KOPT-K1 (cell line): ENCODE measurements around the gene ZC3H4.
"Not testable (repeated sequence)": the region's sequence is repeated elsewhere in the genome, so short reads cannot be mapped to it uniquely, and the experiment has no call there.

Experiments used
- H3K27ac ChIP-seq: fragments of 200-600 bp; sonication (generic); 2 replicates; pipeline ENCODE4 v1.5.1; 2016; ENCODE audit warnings: antibody characterized with exemption, mild to moderate bottlenecking, low read depth, low read length; ENCODE audit not compliant: poor library complexity, severe bottlenecking
- H3K36me3 ChIP-seq: fragments of 200-600 bp; sonication (generic); 2 replicates; pipeline ENCODE4 v1.5.1; 2017; ENCODE audit warnings: antibody characterized with exemption, mild to moderate bottlenecking, low read length, moderate library complexity; ENCODE audit not compliant: insufficient read depth
- H3K9me3 ChIP-seq: fragments of 200-600 bp; sonication (generic); 2 replicates; pipeline ENCODE4 v1.5.1; 2017; ENCODE audit warnings: antibody characterized with exemption, low read length, mild to moderate bottlenecking; ENCODE audit not compliant: insufficient read depth, poor library complexity, severe bottlenecking

Gene ZC3H4

DNA sequence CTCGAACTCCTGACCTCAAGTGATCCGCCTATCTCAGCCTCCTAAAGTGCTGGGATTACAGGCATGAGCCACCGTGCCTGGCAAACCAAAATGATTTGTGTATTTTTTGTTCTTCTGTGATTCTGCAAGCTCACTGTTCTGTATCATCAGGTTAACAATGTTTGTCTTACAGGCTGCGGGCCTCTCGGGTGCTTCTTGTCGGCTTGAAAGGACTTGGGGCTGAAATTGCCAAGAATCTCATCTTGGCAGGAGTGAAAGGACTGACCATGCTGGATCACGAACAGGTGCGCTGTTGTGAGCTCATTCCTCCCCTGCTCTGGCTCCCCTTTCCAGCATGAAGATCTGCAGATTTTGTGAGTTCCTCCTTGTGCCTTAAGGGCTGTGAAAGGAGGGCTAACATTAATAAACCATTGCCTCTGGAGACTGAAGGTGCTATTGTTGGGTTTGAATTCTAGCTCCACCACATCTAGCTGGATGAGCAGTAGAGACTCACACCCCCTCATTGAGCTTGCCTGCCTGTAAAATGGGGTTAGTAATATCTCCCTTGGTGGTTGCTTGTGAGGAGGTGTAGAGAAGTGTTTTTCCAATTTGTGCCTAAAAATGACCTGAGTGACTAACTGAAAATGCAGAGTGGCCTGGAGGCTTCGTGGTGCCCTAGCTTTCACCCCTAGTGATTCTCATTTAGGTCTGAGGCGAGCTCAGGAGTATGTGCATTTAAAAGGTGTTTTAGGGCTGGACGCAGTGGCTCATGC is 29.9 kb upstream of the ZC3H4 start:
- Histone ChIP-seq H3K9me3 (no peaks in the 10 kb centered on the region), H3K36me3 (peaks cover 92% of the 10 kb centered on the region), H3K27ac (no peak overlapping the region)

DNA sequence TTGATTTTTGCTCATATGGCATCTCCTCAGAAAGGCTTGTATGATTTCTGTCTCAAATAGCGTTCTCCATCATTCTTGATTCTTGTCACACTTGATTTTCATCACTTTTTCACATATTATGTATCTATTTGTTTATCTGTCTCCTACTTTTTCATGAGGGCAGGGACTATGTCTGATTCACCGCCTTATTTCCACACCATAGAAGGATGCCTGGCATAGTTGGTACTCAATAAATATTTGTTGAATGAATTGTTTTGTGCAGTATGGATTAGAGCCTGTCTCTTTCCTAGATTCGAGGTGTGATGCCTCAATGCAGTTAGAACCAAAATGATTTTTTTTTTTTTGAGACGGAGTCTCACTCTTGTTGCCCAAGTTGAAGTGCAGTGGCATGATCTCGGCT is 29.2 kb upstream of the ZC3H4 start:
- Histone ChIP-seq H3K27ac (no peak overlapping the region), H3K36me3 (peaks cover 90% of the 10 kb centered on the region), H3K9me3 (no peaks in the 10 kb centered on the region)

DNA sequence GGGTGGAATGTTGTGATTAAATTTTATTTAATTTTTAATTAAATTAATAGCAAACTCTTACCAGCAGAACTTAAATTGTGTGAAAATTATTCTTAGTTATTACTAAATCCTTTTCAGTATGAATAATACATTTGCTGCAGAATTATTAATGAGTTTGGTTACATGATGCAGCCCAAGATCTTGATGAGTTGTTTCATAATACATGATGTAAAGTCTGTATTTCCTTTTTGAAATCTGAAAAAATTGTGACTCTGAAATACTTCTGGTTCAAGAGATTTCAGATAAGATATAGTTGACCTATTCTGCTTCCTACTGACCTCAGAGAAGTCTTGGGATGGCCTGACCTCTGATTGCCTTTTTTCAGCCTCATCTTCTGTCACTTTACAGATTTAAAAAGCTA is 28.1 kb upstream of the ZC3H4 start:
- H3K27ac ChIP-seq: no peak overlapping the region
- no peaks in the 10 kb centered on the region for H3K9me3 ChIP-seq
- H3K36me3 ChIP-seq: peaks cover 88% of the 10 kb centered on the region

DNA sequence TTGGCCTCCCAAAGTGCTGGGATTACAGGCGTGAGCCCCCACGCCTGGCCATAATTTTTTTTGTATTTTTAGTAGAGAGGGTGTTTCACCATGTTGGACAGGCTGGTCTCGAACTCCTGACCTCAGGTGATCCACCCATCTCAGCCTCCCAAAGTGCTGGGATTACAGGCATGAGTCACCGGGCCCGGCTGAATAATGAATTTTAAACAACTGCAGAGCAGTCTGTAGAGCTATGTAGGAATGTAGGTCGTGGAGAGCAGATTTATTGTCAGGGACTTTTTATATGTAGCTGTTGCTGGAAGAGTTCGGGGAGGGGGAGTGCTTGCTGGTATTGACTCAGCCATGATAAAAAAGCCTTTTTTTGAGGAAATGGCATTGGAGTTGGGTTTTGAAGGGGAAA is 27.7 kb upstream of the ZC3H4 start:
- H3K36me3 ChIP-seq: peaks cover 88% of the 10 kb centered on the region
- H3K27ac ChIP-seq: not testable (repeated sequence)

DNA sequence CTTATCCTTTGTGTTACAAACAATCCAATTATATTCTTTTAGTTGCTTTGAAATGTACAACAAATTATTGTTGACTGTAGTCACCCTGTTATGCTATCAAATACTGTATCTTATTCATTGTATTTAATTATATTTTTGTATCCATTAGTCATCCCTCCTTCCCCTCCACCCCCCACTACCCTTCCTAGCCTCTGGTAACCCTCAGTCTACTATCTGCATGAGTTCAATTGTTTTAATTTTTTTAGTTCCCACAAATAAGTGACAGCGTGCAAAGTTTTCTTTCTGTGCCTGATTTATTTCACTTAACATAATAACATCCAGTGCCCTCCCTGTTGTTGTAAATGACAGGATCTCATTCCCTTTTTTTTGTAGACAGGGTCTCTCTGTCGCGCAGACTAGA is 21.6 kb upstream of the ZC3H4 start:
- Histone ChIP-seq H3K27ac (no peak overlapping the region), H3K9me3 (no peaks in the 10 kb centered on the region), H3K36me3 (peaks cover 70% of the 10 kb centered on the region)

More for the DNA sequence above, 27.7 kb upstream of the ZC3H4 start:
- H3K9me3 ChIP-seq: not testable (repeated sequence)

DNA sequence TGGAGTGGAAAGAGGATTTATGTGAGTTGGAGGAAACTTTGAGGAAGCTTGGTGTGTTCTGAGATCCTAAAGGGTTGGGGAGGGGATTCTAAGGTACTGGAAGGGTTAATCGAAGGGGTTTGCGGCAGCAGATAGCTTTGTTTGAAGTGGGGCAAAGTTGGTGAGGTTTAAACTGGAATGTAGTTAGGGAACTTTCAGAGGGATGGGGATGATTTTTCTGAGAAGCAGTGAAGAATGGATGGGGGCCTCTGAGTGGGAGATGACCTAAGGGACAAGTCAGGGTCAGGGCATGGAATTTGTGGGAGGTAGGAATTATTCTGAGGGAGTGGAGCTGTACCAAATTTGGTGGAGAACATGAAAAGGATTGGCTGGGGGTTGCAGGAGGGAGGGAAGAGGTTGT is 21.0 kb upstream of the ZC3H4 start:
- H3K27ac ChIP-seq: no peak overlapping the region
- H3K36me3 ChIP-seq: peaks cover 70% of the 10 kb centered on the region
- no peaks in the 10 kb centered on the region for H3K9me3 ChIP-seq

DNA sequence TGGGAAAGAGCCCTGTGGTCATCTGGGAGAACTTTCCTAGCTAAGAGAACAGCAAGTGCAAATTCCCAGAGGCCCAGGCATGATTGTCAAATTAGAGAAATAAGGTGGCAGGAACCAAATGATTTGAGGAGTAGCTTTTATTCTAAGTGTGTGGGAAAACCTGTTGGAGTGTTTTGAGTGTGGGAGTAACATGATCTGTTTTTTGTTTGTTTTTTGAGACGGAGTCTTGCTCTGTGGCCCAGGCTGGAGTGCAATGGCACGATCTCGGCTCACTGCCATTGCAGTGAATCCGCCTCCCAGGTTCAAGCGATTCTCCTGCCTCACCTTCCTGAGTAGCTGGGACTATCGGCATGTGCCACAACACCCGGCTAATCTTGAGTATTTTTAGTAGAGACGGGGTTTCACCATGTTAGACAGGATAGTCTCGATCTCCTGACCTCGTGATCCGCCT is 19.5 kb upstream of the ZC3H4 start:
- H3K36me3 ChIP-seq: peaks cover 56% of the 10 kb centered on the region
- H3K9me3 ChIP-seq: no peaks in the 10 kb centered on the region
- peak overlapping the region; percentile 19 for H3K27ac ChIP-seq

DNA sequence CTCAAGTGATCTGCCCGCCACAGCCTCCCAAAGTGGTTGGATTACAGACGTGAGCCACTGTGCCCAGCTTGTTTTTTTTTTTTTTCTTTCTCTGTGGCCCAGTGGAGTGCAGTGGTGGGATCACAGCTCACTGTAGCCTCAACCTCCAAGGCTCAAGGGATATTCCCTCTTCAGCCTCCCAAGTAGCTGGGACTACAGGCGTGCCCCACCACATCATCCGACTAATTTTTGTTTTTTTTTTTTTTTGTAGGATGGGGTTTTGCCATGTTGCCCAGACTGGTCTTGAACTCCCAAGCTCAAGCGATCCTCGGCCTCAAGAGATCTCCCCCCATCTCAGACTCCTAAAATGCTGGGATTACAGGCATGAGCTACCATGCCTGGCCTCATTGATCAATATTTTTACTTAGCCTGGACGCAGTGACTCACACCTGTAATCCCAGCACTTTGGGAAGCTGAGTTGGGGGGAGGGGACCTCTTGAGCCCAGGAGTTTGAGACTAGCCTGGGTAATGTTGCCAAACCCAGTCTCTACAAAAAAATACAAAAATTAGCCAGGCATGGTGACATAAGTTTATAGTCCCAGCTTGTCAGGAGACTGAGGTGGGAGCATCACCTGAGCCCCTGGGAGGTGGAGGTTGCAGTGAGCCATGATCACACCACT is 18.7 kb upstream of the ZC3H4 start:
- H3K36me3 ChIP-seq: peaks cover 52% of the 10 kb centered on the region
- peak overlapping the region; percentile 96 for H3K27ac ChIP-seq
- no peaks in the 10 kb centered on the region for H3K9me3 ChIP-seq

DNA sequence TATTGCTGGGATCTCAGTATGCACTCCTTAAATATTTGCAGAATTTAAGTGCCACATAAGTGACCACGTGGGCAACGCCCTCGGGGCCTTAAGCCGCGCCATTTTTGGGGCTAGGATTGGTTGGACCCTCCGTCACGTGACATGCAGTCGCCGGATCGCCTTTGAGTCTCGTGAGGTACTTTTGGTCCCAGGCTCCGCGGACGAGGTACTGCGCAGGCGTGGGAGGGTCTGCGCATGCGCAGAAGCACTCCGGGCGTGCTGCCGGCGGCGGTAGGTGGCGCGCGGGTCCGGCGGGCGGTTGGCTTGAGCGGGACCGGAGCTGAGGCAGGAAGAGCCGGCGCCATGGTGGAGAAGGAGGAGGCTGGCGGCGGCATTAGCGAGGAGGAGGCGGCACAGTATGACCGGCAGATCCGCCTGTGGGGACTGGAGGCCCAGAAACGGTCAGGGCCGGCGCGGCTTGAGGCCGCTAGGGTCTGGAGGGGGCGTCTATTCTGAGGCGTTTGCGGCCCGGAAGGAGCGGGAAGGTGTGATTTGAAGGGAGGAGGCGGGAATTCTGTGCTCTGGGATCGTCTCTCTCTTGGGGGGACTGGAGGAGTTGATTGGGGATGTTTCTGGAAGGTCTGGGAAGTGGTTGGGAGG is 17.1 kb upstream of the ZC3H4 start, which contains the start of gene SAE1:
Gene SAE1 (plus strand): TSS at position 247 of the 639 bp plus-strand sequence. CDS start 96 bp downstream, at position 343.
- Histone ChIP-seq H3K36me3 (peaks cover 37% of the 10 kb centered on the region), H3K9me3 (no peaks in the 10 kb centered on the region), H3K27ac (peak within 1 kb of the TSS; percentile 96)

DNA sequence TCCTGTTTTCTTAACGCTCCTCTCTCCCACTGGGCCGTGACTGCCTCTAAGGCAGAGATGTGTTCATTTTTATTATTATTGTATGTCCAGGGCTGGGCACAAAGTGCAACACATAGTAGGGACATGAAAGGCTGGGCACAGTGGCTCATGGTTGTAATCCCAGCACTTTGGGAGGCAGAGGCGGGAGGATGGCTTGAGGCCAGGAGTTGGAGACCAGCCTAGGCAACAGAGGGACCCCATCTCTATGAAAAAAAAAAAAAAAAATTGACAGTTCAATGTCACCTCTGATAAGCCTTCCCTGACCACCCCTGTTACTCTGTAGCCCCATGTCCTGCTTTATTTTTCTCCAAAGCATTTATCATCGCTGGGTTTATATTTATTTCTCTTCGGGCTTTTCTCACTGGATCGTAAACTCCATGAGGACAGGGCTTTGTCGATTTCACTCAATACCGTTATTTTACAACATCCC is 16.6 kb upstream of the ZC3H4 start:
- Histone ChIP-seq H3K36me3 (peaks cover 31% of the 10 kb centered on the region), H3K9me3 (no peaks in the 10 kb centered on the region), H3K27ac (peak overlapping the region; percentile 96)

DNA sequence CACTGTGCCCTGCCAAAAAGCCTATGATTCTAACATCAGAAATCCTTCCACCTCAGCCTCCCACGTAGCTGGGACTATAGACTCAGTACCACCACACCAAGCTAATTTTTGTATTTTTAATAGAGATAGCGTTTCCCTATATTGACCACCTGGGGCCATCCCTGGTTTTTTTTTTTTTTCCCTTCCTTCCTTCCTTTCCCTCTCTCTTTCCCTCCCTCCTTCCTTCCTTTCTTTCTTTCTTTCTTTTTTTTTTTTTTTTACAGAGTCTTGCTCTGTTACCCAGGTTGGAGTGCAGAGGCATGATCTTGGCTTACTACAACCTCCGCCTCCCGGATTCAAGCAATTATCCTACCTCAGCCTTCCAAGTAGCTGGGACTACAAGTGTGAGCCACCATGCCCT is 16.0 kb upstream of the ZC3H4 start:
- Histone ChIP-seq H3K27ac (no peak overlapping the region), H3K9me3 (no peaks in the 10 kb centered on the region), H3K36me3 (peaks cover 27% of the 10 kb centered on the region)

DNA sequence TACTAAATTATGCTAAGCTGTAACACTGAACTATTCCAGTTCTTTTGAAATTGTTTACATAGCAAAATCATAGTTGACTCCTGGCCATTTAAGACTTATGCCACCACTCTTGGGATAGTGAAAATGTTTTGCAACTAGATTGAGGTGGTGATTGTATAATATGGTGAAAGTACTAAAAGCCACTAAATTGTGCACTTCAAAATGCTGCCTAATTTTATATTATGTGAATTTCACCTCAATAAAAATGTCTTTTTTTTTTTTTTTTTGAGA is 12.0 kb upstream of the ZC3H4 start:
- H3K27ac ChIP-seq: no peak overlapping the region
- H3K9me3 ChIP-seq: no peaks in the 10 kb centered on the region
- no peaks in the 10 kb centered on the region for H3K36me3 ChIP-seq

DNA sequence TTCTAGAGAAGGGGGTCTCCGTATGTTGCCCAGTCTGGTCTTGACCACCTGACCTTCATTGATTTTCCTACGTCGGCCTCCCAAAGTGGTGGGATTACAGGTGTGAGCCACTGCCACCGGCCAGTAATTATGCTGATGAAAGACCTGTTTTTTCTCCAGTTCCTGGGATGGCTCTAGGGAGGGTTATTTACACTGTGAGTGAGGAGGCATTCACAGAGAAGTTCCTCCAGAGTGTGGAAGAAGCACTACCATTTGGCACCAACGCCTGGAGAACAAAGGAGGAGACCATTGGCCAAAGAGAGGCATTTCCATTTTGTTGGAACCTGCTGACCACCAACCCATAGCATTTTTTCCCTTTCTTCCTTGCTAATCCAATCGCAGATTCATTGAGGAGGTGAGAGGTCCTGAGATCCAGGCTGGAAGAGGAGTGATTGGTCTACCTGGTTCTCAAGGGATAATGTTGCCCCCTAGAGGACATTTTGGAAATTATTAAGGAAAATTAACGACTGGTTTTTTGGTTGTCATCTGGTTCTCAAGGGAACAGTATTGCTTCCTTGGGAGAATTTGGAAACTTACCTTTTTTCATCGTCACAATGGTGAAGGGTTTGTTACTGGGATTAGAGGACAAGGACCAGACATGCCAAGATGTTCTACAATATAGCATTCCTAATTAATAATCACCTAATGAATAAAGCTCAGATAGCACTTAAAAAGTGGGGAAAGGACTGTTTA is 11.5 kb upstream of the ZC3H4 start:
- Histone ChIP-seq H3K9me3 (no peaks in the 10 kb centered on the region), H3K36me3 (no peaks in the 10 kb centered on the region), H3K27ac (no peak overlapping the region)

DNA sequence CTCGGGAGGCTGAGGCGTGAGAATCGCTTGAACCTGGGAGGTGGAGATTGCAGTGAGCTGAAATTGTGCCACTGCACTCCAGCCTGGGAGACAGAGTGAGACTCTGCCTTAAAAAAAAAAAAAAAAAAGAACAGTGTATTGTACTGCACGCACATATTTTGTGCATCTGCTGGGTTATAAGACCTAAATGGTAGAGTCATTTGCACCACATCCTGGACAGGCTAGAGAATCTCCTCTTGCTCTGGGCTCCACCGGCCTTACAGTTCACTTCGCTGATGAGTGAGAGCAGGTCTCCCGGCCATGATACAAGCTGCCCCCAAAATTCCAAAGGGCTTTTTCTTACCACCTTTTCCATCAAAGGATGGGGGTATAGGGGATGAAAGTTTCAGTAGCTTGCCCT is 9.8 kb upstream of the ZC3H4 start:
- no peaks in the 10 kb centered on the region for H3K36me3 ChIP-seq
- H3K9me3 ChIP-seq: no peaks in the 10 kb centered on the region
- H3K27ac ChIP-seq: no peak overlapping the region
